DND-41 (cell line): ENCODE data around the gene THRB.

Experiments
- EZH2 ChIP-seq: IDR thresholded peaks from 3 replicates; pipeline ENCODE4 v1.6.1; 2012; ENCODE audit warnings: borderline replicate concordance, low read depth, mild to moderate bottlenecking, moderate library complexity, low read length, inconsistent platforms; ENCODE audit not compliant: severe bottlenecking
- TF ChIP-seq, protein P1 (sequence below): IDR thresholded peaks from 2 replicates; pipeline ENCODE4 v1.5.1; 2012; ENCODE audit warnings: borderline replicate concordance, low read length, moderate library complexity, mild to moderate bottlenecking; ENCODE audit not compliant: poor library complexity, severe bottlenecking; ENCODE audit errors: extremely low read depth

GRCh38 chr3:24155276-24155675, 339.4 kb downstream of the THRB start:
- TF ChIP-seq, protein P1, sequence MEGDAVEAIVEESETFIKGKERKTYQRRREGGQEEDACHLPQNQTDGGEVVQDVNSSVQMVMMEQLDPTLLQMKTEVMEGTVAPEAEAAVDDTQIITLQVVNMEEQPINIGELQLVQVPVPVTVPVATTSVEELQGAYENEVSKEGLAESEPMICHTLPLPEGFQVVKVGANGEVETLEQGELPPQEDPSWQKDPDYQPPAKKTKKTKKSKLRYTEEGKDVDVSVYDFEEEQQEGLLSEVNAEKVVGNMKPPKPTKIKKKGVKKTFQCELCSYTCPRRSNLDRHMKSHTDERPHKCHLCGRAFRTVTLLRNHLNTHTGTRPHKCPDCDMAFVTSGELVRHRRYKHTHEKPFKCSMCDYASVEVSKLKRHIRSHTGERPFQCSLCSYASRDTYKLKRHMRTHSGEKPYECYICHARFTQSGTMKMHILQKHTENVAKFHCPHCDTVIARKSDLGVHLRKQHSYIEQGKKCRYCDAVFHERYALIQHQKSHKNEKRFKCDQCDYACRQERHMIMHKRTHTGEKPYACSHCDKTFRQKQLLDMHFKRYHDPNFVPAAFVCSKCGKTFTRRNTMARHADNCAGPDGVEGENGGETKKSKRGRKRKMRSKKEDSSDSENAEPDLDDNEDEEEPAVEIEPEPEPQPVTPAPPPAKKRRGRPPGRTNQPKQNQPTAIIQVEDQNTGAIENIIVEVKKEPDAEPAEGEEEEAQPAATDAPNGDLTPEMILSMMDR = no peak
- no peak for TF ChIP-seq EZH2
